Erythroblast (primary cell): ENCODE measurements around the gene FBXW10.
"Not testable (repeated sequence)": the region's sequence is repeated elsewhere in the genome, so short reads cannot be mapped to it uniquely, and the experiment has no call there.

Experiments
- GATA1 ChIP-seq: IDR thresholded peaks from 2 replicates; pipeline ENCODE4 v1.6.1; 2011; ENCODE audit warnings: low read depth, mild to moderate bottlenecking, control low read depth, low read length, moderate library complexity
- POLR2A ChIP-seq: IDR thresholded peaks from 2 replicates; pipeline ENCODE4 v1.6.1; 2011; ENCODE audit warnings: mild to moderate bottlenecking, low read length

DNA sequence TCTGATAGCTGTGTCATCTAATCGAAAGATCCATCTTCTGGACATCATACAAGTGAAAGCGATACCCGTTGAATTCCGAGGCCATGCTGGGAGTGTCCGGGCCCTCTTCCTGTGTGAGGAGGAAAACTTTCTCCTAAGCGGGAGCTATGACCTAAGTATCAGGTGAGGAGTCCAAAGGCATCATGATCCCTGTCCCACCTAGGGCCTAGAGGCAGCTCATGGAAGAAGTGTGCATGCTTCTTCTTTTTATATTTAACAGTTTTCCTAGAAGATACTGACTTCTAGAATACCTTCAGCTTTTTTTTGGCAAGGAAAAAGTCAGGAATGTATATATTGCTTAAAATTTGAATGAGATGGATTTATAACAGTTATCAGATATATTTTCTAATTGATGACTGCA lies 14.5 kb downstream of the FBXW10 start:
- not testable (repeated sequence) for TF ChIP-seq POLR2A, GATA1
